HG03575 (cell line): Measurements from ENCODE around the gene MYOF.
"Not testable (repeated sequence)": the region's sequence is repeated elsewhere in the genome, so short reads cannot be mapped to it uniquely, and the experiment has no call there.

ENCODE experiments used
- ATAC-seq: cut with Tn5 transposase; IDR thresholded peaks from one replicate; pipeline ENCODE4 v1.9.1; 2021; ENCODE audit not compliant: unreplicated experiment, insufficient number of reproducible peaks, low FRiP score; ENCODE audit errors: extremely low read depth

MYOF gene

DNA sequence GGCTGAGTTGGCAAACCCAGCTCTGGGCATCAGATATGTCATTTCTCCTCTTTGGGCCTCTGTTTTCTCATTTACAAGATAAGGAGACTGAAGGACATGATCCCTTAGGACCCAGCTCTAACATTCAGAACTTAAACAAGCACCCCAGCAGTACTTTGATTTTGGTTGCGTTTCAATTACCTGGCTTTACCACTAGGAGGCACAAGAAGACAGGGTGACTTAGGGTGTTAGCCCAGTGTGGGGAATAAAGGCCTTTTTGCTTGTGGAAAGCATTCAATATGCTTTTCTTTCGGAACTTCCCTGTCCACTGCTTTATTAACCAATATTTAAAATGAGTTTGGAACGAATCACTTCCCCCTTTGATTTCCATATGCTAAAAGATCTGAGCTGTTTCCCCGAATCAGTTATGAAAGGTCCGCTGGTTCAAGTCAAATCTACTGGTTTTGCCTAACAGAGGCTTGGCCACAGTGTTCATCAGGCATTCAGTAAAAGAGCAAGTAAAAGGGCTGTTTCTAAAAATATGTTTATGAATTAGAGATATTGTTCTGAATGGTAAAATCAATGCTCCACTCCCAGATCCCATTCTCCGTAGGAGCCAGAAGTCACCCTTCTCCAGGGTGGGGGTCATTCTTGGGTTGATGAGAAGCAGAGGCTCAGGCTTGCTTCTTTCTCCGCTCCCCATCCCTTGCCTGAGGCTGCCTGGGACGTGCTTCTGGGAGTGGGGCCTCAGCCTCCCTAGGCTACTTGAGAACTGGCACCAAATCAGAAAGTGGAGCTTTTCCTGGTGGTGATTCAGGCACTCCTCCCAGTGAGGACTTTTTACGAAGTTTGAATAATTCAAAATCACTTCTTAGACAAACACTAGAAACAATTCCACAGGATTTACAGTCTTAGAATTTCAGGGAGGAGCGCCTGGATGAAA lies 105.5 kb downstream of the MYOF start:
- no peak for ATAC-seq

DNA sequence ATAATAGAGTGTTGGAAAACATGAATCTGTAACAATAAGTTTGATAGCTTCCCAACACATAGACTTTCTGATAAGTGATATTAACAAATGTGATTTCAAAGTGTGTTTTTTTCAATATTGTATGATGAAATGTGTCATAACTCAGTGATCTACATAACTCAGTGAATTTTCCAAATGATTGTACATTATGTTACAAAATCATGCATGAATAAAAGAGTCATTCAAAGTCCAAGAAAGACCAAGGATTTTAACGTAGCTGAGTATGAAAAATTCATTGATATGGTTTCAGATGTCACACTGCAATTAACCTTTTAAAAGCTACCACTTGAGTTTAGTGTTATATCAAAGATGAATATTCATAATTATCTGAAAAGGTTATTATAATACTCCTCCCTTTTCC lies 111.2 kb downstream of the MYOF start:
- ATAC-seq: no peak

DNA sequence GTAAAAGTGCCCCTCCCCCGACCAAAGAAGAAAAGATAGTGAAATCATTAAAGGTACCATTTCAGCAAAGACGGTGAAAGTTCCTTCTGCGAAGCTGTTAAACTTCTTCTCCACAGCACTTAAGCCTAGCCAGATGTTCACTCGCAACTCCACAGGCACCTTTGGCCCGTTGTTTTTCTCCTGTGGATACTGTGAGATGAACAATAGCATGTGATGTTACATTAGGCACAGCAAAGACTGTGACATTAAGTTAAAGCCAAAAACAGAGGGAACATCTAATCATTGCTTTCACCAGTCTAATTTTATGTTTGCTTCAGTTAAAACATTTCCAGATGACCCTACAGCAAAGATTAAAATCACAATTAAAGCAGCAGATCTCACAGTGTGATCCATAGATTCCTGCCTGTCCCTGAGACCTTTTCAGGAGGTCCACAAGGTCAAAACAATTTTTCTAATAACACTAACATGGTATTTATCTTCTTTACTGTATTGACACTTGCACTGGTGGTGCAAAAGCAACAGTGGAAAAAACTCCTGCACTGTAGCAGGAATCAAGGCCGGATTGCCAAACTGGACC lies 112.5 kb downstream of the MYOF start:
- no peak for ATAC-seq

DNA sequence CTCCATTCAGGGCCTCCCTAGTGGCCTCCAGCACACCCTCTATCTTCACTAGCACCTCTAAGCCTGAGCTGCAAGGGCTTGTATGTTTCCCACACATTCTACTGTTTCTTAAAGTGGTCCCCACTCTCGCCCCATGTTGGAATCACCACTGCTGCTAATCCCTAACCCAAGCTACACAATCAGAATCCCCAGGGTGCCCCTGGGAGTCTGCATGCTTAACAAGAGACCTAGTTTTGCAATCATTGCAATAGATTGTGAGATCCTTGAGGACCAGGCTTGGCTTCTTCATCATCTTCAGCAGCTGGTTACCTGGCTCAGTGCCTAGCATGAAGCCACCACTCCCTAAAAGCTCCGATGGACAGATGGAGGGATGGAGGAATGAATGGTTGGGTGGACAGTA lies 113.9 kb downstream of the MYOF start:
- ATAC-seq: no peak

DNA sequence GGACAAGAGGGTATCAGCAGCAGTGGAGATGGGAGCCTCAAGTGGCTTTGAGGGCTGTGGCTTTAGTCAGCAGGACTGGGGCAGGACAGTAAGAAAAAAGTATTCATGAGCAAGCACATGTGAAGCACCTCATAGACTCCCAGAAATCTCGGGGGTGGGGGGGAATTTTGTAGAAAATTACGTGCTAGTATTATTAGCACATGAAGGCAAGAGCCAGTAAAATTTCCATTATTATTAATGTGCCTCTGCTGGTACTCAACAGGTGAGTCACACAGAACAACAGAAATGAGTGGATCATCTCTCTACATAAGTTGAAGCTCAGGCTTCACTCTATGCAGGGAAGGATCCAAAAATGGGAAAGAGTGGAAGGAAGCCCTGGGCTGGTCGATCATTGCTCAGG lies 114.5 kb downstream of the MYOF start:
- no peak for ATAC-seq

DNA sequence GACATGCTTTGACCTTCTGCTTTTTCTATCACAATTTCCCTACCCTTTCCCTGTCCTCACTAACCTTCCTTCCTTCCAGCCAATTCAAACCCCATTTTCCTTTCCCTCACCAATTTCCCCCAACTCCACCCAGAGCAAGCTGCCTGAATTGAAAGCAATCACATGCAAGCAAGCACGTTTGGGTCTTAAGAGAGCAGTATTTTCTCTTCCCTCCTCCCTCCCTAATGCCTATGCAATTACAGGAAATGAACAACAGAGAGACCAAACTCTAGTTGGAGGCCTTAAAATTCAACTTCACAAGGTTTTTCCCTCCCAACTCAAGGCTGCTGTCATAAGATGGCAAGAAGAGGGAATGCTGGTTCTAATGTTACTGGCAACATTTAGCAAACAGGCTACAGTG lies 117.2 kb downstream of the MYOF start:
- no peak for ATAC-seq

DNA sequence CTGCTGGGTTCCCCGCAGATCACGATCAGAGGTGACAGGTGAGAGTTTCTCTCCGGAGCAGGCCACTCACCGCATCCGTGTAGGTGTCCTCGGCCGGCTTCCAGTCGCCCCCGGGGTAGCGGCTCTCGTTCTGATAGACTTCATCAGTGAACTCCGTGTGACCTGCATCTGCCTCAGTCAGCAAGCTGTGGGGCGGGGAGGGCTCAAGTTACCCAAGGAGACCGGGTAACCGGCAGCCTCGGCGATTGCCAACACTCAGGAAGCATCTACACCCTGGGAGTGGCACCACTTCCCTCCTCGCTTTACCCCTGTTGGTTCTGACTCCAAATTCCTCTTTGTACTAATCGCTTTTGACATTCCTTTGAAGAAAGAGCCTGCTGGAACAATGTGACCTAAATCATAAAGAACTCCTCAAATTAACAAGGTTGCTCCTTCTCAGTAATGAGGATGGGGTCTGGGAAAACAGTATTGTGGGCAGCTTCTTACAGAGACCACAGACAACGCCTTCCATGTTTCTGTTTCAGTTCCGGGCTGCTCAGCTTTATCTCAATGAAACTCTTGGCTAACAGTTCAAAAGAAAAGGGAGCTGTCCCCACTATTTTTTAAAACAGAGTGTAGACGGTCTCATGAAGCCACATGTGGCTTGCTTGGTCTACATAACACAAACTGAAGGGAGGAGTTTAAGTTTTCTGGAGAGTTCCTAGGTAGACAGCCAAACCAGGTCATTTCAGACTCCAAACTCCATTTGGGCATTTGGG lies 118.1 kb downstream of the MYOF start:
- ATAC-seq: no peak

DNA sequence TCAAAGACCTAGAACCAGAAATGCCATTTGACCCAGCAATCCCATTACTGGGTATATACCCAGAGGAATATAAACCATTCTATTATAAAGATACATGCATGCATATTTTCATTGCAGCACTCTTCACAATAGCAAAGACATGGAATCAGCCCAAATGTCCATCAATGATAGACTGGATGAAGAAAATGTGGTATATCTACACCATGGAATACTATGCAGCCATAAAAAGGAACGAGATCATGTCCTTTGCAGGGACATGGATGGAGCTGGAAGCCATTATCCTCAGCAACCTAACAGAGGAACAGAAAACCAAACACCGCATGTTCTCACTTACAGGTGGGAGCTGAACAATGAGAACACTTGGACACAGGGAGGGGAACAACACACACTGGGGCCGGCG lies 123.7 kb downstream of the MYOF start:
- ATAC-seq: not testable (repeated sequence)

DNA sequence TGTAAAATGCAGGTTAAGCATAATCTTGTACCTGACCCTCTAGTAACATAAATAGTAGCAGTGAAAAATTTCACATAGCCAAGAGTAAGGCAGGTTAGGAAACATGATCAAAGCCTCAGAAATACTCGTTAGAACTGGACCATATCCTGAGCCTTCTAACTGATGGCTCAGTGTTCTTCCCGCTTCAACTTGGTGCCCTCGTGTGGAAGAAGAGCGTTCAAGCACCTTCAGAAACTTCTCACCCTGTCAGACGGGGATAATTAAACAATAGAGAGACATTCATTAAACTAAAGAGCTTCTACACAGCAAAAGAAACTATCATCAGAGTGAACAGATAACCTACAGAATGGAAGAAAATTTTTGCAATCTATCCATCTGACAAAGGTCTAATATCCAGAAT lies 124.5 kb downstream of the MYOF start:
- ATAC-seq: no peak

DNA sequence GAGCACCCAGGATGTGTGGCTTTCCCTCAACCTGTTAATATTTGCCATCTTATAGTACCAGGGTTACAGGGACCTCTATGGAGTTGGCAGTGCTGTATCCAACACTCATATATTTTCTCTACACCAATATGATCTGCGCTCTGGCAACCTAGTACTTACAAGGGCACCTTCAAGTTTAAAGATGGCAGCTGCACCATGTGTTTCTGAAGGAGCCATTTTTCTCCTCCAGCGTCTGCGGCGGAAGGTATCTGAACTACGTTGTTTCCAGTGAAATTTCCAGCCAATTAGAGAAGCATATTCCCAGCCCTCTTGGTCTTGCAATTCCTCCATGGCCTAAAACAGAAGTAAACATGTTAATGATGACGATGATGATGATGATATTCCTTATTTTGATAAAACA lies 125.6 kb downstream of the MYOF start:
- ATAC-seq: no peak

DNA sequence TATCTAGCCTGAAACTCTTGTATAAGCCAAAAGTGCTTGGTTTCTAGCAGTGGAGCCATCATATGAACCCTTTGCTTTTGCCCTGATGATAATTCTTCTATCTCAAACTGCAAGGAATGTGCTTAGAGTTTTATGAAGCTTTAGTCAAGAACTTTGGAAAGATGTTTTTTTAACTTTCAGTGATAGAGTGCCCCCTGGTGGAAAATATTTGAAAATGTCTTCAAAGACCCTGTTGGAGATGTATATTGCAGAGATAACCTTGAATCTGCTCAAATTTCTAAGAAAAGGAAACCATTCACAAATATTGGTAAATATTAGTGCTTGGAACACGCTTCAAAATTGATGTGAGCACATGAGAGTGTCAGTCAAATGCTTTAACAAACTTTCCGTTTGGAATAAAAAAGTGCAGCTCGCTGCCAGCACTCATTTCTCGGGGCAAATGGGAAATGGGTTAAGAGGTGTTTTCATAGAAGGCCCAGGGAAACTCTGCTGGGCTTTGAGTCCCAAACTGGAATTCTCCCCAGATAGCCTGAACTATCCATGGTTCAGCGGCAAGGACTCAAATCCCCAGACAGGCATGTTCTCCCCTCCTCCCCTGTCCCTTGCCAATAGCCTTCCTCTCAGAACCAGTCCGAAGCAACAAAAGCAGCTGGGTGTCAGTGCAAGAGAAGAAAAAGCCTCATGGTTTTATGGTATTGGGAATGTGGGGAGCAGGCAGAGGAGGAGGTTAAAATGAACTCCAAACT lies 129.3 kb downstream of the MYOF start:
- no peak for ATAC-seq

DNA sequence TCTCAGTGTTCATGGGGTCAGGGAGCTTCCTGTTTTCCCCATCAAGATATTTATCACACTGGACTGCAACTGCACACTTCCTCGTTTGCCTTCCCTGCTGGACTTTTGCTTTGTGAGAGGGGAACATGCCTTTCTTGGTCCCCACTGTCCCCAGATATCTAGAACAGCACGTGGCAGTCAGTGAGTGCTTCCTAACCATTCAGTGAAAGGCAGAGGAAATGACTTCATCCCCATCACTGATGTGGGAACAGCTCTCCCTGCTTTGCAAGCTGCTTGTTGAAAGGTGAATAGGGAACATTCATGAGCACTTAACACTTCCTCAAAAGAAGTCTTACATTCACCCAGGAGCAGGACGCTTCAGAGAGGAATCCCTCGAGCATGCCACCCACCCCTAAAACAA lies 135.4 kb downstream of the MYOF start:
- no peak for ATAC-seq

DNA sequence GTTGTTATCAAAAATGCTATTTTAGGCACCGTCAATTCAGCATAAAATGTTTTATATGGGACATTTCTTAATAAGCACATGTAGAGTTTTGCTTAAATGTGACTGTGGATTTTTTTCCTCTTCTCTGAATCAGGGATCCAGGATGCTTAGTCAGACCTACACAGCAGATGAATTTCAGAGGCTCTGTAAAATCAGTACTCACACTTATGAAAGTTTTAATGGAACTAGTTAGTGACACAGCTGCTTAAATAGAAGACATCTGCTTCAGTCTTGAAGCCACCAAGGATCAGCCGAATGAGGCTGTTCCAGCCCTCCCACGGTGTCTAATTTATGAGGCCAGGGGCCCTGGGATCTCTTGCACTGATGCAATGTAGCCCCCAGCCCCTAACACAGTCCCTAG lies 136.0 kb downstream of the MYOF start:
- ATAC-seq: no peak

DNA sequence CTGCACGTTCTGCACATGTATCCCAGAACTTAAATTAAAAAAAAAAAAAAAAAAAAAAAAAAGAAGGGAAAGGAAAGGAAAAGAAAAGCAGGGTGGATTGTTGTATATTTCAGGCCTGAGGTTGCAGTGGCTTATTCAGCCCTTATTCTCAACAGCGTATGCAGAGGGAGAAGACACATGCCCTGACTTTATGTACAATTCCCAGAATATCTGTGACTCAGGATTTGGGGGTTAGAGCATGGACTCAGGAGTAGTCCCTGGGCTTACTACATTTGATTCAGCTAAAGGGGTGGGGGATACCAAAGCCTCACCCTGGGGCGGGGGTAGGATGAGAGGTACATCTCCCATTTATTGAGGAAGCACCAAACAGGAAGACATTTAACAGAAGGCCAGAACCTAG lies 137.4 kb downstream of the MYOF start:
- ATAC-seq: no peak

DNA sequence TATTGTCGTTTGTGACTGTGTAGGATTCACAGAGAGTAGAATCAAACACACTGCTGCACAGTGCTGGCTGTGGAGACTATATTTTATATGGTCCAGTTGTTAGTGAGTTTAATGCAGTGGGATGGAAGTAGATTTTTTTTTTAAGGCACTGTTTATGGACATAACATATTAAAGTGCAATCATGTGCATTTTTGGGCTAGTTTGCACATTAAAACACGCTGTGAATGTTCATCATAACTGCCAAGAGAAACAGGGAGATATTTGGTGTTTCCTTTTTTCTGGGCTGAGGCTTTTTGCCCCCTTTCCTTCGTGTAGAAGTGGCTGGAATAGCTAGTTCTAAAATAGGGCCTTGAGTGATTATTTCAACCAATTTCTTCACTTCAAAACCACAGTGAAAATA lies 139.2 kb downstream of the MYOF start:
- no peak for ATAC-seq

DNA sequence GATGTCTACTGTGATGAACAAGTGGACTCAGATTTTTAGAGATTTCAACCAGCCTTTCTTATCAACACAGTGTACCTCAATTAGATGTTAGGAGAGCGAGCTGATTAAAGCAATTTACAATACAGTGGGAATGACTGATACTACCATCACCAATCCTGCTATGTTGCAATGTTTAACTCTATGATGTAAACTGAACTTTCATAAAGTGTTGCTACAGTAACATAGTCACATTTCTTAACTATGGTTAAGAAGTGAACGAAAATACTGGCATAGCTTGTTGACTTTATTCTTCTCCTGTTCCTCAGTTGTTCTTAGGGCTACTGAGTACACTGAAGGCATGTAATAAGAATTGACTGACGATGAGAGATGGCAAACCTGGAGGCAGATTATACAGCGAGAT lies 139.8 kb downstream of the MYOF start:
- ATAC-seq: no peak

DNA sequence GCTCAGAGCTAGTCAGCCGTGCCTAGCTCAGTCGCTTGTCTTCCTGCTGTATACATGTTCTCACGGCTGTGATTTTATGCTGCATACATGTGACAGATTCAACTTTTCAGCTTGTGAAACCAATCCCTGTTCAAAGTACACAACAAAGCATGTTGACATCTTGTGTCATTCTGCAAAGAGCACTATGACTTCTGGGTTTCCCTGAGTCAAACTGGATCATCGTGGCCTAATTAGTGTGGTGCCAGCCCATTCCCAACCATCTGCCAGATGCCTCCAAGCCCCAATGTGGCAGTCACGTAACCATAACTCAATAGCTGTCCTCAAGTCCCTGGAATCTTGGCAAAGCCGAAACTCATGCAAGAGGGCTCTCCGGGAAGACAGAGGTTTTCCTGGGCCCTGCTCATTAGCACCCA lies 144.8 kb downstream of the MYOF start:
- no peak for ATAC-seq

DNA sequence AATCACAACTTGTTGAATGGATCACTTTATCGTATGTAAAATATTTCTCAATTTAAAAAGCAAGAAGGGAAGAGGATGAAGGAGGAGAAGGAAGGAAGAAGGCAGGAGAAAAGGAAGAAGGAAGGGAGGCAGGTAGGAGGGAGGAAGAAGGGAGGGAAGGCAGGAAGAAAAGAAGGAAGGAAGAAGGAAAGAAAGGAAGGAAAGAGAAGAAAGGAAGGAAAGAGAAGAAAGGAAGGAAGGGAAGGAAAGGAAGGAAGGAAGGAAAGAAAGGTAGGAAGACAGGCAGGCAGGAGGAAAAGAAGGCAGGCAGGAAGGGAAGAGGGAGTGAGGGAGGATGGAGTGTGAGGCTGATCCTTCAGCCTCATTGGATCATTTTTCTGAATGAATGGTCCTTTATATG lies 145.5 kb downstream of the MYOF start:
- no peak for ATAC-seq

DNA sequence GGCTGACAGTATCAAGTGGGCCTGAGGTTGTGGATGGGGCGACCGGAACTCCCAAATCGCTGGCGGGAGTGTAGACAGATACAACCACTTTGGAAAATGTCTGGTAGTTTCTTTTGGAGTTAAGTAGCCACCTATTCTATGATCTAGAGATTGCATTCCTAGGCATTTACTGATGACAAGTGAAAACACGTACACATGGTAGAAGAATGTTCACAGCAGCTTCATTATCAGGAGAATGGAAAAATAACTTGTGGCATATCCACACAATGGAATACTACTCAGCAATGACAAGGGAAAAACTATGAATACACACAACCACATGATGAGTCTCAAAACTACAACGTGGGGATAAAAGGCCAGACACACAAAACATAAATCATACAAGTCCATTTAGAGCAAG lies 146.0 kb downstream of the MYOF start:
- ATAC-seq: no peak
